NCI-H510A (cell line): ENCODE data around the gene RMC1.
"Not testable (repeated sequence)": the region's sequence is repeated elsewhere in the genome, so short reads cannot be mapped to it uniquely, and the experiment has no call there.

Experiments
- DNase-seq: peaks from one replicate; lab custom pipeline; 2025; lab: John Stamatoyannopoulos, UW

Gene RMC1

DNA sequence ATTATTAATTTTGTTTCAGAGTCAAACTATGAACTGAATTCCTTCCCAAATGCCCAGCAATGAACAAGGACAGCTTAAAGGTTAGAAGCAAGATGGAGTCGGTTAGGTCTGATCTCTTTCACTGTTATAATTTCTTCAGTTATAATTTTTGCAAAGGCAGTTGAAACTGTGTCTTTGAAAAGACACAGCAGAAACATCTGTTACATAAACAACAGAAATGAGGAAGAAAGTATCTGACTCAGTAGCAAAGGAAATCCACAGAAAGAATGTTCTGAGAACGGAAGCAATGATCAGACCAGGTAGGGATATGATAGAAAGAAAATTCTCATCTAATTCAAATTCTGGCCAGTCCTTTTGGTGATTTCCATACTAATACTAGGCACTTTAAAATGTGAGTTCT is 5.2 kb upstream of the RMC1 start:
- DNase-seq = no peak

DNA sequence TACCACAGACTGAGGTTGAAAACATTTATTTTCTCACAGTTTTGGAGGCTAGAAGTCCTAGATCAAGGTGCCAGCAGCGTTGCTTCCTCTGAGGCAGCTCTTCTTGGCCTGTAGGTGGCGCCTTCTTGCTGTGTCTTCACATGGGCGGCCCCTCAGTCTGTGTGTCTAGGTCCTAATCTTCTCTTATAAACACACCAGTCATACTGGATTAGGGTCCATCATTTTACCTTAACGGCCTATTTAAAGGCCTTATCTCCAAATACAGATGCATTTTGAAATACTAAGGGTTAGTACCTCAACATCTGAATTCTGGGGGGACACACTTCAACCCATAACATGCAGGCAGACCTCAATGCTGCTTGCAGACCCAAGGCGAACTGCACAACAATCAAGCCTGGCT is 4.4 kb upstream of the RMC1 start:
- DNase-seq = peak; percentile 20

- no peak for DNase-seq
Measured at GRCh38 chr18:23499291-23499781, 4.0 kb upstream of the RMC1 start.

- DNase-seq = no peak
Measured at GRCh38 chr18:23501626-23502025, 1.7 kb upstream of the RMC1 start.

DNA sequence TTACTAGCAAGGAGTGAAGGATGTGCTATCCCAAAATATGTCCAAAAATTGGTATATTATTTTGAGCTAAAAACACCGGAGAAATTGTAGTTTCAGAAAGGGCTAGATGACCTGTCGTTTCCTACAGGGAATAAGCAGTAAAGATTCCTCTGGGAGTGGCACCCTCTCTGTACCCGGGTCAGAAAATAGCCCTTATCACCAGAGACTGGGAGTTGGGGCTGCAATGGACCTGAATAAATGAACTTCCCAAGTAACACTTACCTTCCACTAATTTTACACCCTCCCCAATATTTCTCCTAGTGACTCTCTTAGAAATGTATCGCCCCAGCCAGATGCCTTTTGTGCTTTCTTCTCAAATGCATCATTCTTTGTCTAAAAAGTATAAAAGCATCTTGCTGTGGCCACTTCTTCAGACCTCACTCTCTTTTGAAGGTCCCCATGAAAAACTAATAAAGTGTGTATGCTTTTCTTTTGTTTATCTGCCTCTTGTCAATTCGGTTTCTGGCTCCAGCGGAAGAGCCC is 734 bp upstream of the RMC1 start:
- DNase-seq = no peak

- DNase-seq = no peak
Measured at GRCh38 chr18:23503963-23504344, 643 bp downstream of the RMC1 start.

DNA sequence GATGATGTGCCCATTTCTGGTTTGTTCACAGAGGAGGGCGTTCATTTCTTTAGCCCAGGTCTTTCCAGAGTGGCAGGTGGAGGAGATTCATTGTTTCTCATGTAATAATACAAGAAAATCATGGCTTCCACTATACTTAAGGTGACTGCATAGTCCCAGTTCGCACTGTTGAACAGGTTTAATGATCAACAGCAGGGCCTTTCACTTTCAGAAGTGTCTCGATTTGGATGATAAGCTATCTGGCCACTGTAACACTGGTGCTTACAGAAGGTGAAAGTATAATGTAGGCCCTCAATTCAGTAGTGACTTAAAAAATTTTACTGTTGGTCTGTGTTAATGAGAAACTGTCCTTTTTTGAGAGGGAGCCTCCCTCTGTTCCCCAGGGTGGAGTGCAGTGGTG is 1.4 kb downstream of the RMC1 start:
- no peak for DNase-seq

DNA sequence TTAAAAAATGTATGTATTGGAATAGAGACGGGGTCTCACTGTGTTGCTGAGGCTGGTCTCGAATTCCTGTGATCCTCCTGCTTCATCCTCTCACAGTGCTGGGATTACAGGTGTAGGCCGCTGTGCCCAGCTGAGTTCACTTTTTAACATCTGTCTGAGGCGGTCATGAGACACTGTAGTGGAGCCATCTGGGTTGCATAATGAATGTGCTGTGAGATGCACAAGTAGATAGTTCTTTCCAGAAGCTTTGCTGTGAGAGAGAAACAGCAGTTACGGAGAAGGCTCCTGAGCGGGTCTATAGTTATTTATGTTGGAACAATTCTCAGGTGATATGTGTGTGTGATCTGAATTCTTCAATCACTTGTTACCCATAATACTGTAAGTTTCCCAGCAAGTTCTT is 3.1 kb downstream of the RMC1 start:
- DNase-seq = no peak

DNA sequence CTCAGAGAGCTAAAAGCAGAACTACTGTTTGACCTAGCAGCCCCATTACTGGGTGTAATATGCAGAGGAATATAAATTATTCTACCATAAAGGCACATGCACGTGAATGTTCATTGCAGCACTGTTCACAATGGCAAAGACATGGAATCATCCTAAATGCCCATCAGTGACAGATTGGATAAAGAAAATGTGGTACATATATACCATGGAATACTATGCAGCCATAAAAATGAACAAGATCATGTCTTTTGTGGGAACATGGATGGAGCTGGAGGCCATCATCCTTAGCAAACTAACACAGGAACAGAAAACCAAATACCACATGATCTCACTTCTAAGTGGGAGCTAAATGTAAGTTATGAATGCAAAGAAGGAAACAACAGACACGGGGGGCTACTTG is 7.6 kb downstream of the RMC1 start:
- DNase-seq = not testable (repeated sequence)

- not testable (repeated sequence) for DNase-seq
Measured at GRCh38 chr18:23512216-23512615, 8.9 kb downstream of the RMC1 start.

DNA sequence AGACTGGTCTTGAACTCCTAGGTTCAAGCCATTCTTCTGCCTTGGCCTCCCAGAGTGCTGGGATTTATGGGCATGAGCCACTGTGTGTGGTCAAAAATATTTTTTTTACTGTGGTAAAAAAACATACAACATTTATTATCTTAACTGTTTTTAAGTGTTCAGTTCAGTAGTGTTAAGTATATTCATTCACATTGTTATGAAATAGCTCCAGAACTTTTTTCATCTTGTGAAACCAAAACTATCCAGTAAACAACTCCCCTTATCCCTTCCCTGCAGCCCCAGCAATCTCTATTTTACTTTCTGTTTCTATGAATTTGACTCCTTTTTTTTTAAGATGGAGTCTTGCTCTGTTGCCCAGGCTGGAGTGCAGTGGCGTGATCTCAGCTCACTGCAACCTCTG is 9.3 kb downstream of the RMC1 start:
- DNase-seq = no peak

GRCh38 chr18:23515911-23516546 is 12.7 kb downstream of the RMC1 start:
- peak; percentile 10 for DNase-seq

GRCh38 chr18:23519734-23520133 is 16.4 kb downstream of the RMC1 start:
- DNase-seq = no peak

- DNase-seq = no peak
Measured at GRCh38 chr18:23521271-23521670, 18.0 kb downstream of the RMC1 start.

DNA sequence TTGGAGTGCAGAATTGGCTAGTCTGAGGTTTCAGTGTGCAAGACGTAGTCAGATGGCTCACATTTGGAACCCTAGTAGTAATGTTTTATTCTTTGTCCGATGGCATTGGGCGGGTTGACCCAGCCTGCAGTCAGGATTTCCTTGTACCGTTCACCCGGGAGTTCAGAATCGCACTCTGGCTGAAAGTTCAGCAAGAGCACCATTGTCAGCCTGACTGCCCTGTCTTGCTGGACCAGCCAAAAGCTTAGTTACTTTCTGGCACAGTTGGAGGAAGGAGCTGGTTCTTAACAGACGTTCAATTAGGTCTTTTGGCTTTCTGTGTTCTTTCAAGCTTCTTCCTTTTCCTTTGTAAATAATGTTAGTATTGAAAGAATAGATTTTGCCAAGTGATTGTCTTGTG is 18.6 kb downstream of the RMC1 start:
- no peak for DNase-seq

- DNase-seq = no peak
Measured at GRCh38 chr18:23523429-23524212, 20.3 kb downstream of the RMC1 start.

GRCh38 chr18:23524213-23524707 is 20.9 kb downstream of the RMC1 start:
- no peak for DNase-seq

DNA sequence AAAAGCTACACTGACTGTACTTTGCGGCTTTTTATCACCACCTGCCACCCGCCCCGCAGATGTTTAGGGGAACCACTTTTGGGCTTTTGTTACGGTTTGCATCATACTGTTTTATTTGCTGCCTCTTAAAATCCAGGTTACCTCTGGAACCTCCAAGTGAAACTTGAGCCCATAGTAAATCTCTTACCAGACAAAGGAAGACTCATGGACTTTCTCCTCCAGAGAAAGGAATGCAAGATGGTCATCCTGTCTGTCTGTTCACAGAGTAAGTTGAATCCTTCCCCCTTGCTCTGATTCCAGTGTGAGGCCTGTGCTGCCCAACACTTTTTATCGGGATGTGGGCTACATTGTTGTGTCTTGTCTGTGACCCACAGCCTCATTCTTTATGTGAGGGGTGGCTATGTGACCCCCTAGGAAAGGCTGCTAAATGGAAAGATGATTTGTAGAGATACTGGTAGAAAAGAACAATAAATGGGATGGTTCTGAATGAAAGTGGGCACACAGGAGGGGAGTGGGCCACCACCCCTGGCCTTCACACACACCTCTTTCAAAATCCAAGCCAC is 23.3 kb downstream of the RMC1 start:
- DNase-seq = no peak

- DNase-seq = no peak
Measured at GRCh38 chr18:23528580-23529472, 25.5 kb downstream of the RMC1 start.

- DNase-seq = no peak
Measured at GRCh38 chr18:23529604-23530003, 26.3 kb downstream of the RMC1 start.

GRCh38 chr18:23530195-23530594 is 26.9 kb downstream of the RMC1 start:
- no peak for DNase-seq

- DNase-seq = no peak
Measured at GRCh38 chr18:23531912-23532311, 28.6 kb downstream of the RMC1 start.
